HEK293T (cell line): ENCODE results near the gene SHH.

Experiments
- BHLHE40 ChIP-seq: fragments of 450-650 bp; IDR thresholded peaks from 2 replicates; pipeline ENCODE4 v1.6.1; 2016; ENCODE audit warnings: mild to moderate bottlenecking, moderate library complexity, borderline replicate concordance
- ELF4 ChIP-seq: fragments of 450-650 bp; IDR thresholded peaks from 2 replicates; pipeline ENCODE4 v1.6.1; 2017; ENCODE audit warnings: antibody characterized with exemption
- FOXA1 ChIP-seq: fragments of 450-650 bp; IDR thresholded peaks from 2 replicates; pipeline ENCODE4 v1.6.1; 2016; ENCODE audit warnings: mild to moderate bottlenecking
- FOXK2 ChIP-seq: fragments of 450-650 bp; IDR thresholded peaks from 2 replicates; pipeline ENCODE4 v1.6.1; 2016; ENCODE audit warnings: mild to moderate bottlenecking
- FOXM1 ChIP-seq: fragments of 450-650 bp; IDR thresholded peaks from 2 replicates; pipeline ENCODE4 v1.6.1; 2017; ENCODE audit warnings: mild to moderate bottlenecking, borderline replicate concordance
- HDGF ChIP-seq: fragments of 450-650 bp; IDR thresholded peaks from 2 replicates; pipeline ENCODE4 v1.6.1; 2017; ENCODE audit warnings: antibody characterized with exemption, borderline replicate concordance
- LEF1 ChIP-seq: fragments of 450-650 bp; IDR thresholded peaks from 2 replicates; pipeline ENCODE4 v1.6.1; 2017; ENCODE audit warnings: mild to moderate bottlenecking, borderline replicate concordance
- NFRKB ChIP-seq: fragments of 450-650 bp; IDR thresholded peaks from 2 replicates; pipeline ENCODE4 v1.6.1; 2016; ENCODE audit warnings: mild to moderate bottlenecking, moderate library complexity
- SP1 ChIP-seq: fragments of 450-650 bp; IDR thresholded peaks from 2 replicates; pipeline ENCODE4 v1.6.1; 2017
- SUZ12 ChIP-seq: fragments of 450-650 bp; IDR thresholded peaks from 2 replicates; pipeline ENCODE4 v1.6.1; 2016; ENCODE audit warnings: mild to moderate bottlenecking
- TARDBP ChIP-seq: fragments of 450-650 bp; IDR thresholded peaks from 2 replicates; pipeline ENCODE4 v1.6.1; 2016
- ZNF384 ChIP-seq: fragments of 450-650 bp; IDR thresholded peaks from 2 replicates; pipeline ENCODE4 v1.6.1; 2016
- TF ChIP-seq, protein P1 (sequence below): fragments of 450-650 bp; IDR thresholded peaks from 2 replicates; pipeline ENCODE4 v1.6.1; 2016

DNA sequence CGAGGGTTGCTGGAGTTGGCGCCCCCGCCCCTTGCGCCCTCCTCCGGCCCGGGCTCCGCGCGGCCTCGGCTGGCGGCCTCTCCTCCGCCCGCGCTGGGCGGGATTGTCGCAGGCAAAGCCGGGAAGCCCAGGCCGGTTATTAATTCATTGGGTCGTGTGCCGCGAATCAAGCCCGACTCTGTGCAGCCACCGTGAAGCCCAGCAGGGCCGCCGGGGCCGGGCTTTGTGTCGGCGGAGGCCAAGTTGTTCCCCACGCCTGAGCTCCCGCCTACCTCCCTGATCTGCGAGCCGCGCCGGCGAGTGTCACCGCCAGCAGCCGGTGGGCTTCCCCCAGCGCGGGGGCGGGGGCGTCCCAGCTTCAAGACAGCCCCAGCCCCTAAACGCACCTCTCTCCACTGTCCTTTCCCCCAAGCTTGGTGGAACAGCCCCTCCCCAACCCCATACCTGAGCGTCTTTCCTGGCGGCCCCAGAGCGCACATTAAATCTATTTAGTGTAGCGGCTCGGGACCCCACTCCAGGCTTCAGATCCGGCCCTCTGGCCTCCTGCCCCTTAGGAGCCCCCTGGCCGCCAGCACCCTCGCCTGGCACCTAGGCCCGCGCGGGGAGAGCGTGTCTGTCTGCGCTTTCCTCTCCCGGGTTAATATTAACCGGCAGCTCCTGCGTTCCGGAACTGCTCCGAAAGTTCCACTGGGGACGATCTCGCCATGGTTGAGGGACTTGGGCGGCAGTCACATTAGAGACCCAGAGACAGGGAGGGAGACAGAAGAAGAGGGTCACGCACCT, 3.5 kb downstream of the SHH start:
- TF ChIP-seq NFRKB (no peak), FOXM1 (no peak), ELF4 (no peak), BHLHE40 (no peak), FOXK2 (no peak), SP1 (no peak), TARDBP (no peak), ZNF384 (no peak), HDGF (no peak), FOXA1 (no peak), LEF1 (no peak), SUZ12 (no peak)
- TF ChIP-seq, protein P1, sequence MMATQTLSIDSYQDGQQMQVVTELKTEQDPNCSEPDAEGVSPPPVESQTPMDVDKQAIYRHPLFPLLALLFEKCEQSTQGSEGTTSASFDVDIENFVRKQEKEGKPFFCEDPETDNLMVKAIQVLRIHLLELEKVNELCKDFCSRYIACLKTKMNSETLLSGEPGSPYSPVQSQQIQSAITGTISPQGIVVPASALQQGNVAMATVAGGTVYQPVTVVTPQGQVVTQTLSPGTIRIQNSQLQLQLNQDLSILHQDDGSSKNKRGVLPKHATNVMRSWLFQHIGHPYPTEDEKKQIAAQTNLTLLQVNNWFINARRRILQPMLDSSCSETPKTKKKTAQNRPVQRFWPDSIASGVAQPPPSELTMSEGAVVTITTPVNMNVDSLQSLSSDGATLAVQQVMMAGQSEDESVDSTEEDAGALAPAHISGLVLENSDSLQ, result no peak
